ENCODE measurements around the gene ARL1.
"Not testable (repeated sequence)": the region's sequence is repeated elsewhere in the genome, so short reads cannot be mapped to it uniquely, and the experiment has no call there.

Gene ARL1

DNA sequence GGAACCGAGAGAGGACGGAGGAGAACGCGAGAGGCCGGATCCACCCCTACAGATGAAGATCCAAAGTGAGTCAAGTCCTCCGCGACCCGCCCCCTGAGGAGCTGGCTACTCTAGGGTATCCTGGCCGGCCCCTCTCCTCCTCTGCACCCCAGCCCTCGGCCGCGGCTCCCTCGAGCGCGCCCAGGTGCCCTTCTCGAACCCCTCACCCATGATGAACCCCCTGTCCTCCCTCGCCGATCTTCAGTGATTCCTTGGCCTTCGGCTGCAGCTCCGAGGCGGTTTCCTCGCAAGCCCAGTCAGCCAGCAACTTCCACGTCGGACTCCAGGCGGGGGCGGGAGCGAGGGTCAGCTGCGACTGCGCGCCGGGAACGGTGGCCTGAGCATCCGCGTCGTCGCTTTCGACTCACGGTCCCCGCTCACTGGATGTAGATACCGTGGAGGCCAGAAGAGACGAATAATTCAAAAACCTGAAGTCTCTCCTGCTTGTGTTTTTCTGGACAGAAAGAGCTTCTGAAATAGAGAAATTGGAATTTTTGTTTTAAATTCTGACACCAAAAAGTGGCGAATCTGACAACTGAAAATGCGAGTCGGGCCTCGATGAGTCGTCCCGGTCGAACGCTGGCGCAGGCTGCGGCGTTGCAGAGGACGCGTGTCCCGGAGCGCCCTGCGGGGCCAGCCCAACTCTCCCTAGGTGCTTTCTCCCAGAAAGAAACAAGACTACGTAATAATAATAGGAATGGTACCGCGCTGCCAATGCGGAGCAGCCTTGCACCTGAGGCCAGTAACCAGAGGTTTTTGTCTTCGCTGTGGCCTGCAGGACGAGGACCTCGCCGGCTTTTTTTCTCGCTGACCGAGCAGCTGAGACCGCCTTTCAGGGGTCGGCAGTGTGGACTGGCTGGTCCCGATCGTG, at the start of gene ARL1:
TSS of gene ARL1 (minus strand) at position 337 of the 910 bp plus-strand sequence. CDS start at position 210, 127 bp downstream.
- peak; percentile 76 for DNase-seq (ENCODE audit: low spot score)

DNA sequence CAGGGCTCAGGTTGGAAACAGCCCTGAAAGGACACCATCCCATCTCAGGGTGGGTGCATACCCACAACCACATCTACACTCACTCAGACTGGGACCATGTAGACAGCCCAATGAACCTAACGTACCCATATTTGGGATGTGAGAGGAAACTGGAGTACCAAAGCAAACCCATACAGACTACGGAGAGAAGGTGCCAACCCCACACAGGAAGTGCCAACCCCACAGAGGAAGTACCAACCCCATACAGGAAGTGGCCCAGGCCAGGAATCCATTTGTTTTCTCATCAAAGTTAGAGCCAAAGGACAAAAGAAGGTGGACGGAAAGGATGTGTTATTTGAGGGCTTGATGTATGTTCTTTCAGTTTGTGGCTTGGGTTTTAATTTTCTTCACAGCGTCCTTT, 48.1 kb upstream of the ARL1 start:
- no peak for DNase-seq (ENCODE audit: low spot score)

DNA sequence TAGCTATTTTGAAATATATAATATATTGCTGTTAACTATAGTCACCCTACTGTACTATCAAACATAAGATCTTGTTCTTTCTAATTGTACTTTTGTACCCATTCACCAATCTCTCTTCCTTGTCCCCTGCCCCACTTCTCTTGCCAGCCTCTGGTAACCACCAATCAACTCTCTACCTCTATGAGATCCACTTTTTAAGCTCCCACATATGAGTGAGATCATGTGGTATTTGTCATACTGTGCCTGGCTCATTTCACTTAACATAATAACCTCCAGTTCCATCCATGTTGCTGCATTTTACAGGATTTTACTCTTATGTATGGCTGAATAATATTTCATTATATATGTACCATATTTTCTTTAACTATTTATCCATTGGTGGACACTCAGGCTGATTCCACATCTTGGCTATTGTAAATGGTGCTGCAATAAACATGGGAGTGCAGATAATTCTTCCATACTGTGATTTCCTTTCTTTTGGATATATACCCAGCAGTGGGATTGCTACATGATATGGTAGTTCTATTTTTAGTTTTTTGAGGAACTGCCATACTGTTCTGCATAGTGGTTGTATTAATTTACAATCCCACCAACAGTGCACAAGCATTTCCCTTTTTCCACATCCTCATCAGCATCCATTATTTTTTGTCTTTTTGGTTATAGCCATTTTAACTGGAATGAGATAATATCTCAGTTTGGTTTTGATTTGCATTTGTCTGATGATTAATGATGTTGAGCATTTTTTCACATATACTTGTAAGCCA, 34.1 kb upstream of the ARL1 start:
- DNase-seq (ENCODE audit: low spot score), result no peak

DNA sequence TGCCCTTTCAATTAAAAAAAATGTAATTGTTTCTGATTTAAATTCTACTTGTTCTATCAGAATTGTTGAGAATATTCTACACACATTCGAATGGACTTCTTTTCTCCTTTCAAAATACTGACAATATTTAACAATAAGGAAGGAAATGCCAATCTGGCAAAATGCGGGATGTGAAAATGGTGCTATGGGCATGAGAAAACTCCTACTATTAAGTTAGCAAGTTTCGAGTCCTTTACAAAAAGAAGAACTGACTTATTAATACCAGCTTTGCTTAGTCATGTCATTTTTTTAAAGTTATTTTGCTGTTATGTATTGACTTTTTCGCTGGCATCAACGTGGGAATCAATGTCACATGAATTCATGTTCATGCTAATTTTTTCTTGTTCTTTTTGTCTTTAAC, 31.7 kb upstream of the ARL1 start:
- no peak for DNase-seq (ENCODE audit: low spot score)

DNA sequence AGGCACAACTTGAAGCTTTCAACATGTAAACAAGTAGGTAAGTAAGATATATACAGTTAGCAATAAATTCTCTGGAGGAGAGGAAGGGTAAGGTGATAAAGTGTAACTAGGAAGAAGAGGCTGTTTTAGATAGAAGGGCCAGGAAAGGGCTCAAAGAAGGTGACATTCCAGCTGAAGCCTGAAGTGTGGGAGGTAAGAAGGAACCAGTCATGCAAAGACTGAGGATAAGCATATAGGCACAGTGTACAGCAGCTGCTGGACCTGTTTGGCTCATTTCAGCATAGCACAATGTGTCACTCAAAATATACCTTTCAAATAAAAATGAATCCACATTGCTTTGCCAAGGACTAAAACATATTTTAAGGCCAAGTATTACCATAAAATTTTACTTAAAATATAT, 28.6 kb upstream of the ARL1 start:
- no peak for DNase-seq (ENCODE audit: low spot score)

DNA sequence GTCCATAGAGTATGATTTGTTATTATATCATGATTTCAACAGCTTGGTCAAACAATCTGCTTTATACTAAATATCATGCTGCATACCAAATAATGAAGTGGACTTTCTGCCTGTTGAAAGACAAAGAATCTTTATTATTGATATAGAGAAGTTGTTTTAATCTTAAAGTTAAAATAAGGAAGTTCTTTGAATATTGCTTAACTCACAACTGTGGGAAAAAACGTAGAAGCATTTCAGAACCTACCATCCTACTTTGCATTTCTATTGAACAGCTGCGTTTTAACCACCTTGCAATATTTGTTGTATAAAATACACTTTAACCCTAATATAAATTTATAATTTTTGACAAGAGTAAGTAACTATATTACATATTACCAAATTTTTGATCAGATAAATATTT, 22.9 kb upstream of the ARL1 start:
- DNase-seq (ENCODE audit: low spot score), result no peak

DNA sequence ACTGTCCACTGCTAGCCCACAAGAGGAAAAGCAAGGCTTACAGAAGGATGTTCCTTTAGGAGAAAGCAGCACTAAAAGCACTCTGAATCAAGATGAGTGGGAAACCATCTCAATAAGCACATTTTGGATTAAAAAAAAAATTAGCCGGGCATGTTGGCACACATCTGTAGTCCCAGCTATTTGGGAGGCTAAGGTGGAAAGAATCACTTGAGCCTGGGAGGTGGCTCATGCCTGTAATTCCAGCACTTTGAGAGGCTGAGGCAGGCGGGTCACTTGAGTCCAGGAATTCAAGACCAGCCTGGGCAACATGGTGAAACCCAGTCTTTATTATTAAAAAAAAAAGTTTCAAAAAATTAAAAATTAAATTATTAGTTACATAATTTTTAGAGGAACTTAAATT, 17.0 kb upstream of the ARL1 start:
- no peak for DNase-seq (ENCODE audit: low spot score)

DNA sequence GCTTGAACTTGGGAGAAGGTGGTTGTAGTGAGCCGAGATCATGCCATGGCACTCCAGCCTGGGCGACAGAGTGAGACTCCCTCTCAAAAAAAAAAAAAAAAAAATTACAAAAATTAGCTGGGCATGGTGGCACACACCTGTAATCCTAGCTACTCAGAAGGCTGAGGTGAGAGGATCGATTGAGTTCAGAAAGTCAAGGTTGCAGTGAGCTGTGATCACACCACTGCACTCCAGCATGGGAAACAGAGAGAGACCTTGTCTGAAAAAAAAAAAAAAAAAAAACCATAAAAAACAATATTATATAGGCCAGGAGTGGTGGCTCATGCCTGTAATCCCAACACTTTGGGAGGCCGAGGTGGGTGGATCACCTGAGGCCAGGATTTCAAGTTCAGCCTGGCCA, 14.5 kb upstream of the ARL1 start:
- not testable (repeated sequence) for DNase-seq (ENCODE audit: low spot score)

DNA sequence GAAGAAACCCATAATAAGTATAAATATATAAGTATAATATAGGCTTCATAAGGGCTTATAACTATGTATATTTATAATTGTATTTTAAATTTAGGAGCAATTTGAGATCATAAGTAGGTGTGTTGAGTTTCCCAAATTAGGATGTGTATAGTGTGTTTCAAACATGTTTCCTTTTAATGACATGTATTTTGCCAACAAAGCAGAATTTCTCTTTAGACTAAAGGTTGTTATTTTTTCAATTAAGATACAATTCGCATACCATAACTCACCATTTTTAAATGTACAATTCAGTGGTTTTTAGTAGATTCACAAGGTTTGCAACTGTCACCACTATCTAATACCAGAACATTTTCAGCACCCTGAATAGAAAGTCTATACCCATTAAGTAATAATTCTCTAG, 7.7 kb upstream of the ARL1 start:
- DNase-seq (ENCODE audit: low spot score), result no peak

DNA sequence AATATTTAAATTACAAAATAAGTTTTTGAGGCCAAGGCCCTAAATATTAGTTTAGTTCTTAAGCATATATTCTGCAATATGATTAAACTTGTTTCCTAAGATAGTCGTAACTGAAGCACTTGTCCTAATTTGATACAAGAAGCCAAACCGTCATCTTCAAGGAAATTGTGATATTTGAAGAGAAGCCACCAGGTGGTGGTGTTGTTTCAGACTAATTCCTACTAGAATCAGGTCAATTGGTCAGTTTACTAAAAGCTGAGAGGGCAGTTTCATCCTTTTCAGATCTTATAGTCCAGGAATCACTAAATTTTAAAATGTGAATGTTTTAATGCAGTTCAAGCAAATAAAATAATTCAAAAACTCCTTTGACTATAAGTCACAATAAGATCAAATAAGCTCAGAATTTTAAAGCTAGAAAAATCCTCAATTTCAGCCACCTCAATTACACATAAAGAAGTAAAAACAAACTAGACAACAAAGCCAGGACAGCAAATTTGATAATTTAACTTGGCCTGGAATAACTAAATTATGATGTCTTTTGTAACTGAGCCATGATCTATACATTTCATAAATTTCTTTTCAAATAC, 7.1 kb upstream of the ARL1 start:
- peak; percentile 19 for DNase-seq (ENCODE audit: low spot score)

DNA sequence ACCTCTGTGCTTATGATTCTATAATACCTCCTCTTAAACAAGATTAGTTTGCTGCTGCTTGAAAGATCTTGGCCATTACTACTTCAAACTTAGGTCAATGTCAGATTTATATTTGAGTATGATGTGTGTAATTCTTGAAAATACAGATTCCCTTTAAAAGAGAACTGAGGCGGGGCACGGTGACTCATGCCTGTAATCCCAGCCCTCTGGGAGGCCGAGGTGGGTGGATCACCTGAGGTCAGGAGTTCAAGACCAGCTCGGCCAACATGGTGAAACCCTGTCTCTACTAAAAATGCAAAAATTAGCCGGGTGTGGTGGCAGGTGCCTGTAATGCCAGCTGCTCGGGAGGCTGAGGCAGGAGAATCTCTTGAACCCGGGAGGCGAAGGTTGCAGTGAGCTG, 2.6 kb upstream of the ARL1 start:
- DNase-seq (ENCODE audit: low spot score), result not testable (repeated sequence)

DNA sequence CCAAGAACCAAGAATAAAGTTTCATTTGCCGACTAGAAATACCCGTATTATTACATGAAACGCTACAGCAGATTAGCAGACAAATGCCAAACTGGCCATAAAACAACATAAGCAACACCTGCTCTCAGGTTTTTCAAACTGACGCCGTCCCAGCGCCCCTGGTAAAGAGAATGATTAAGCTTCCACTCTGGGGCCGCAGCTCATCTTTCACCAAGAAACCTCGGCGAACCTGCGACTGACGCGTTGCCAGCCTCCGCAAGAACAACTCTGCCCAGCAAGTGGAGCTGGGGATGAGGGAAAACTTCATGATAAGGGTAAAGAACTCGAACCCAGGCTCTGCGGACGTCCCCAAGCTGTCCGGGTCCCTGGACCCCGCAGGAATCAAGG, 530 bp downstream of the ARL1 start:
- peak; percentile 34 for DNase-seq (ENCODE audit: low spot score)

DNA sequence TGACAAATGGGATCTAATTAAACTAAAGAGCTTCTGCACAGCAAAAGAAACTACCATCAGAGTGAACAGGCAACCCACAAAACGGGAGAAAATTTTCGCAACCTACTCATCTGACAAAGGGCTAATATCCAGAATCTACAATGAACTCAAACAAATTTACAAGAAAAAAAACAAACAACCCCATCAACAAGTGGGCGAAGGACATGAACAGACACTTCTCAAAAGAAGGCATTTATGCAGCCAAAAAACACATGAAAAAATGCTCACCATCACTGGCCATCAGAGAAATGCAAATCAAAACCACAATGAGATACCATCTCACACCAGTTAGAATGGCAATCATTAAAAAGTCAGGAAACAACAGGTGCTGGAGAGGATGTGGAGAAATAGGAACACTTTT, 16.4 kb downstream of the ARL1 start:
- not testable (repeated sequence) for DNase-seq (ENCODE audit: low spot score)

DNA sequence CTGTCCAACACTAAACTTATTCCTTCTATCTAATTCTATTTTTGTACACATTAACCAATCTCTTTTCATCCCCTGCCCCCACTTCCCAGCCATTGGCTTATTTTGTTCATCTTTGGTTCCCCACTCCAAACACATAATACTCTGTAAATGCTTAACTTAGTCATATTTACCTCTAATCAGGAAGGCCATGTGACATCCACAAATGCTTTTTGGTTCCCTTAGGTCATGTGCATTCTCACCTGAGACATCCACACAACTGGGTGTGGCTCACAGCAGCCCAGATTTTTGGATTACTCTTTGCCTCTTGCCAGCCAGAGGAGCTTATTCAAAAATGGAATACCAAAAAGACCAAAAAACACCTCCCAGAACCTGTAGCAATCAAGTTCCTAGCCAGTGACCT, 28.4 kb downstream of the ARL1 start:
- no peak for DNase-seq (ENCODE audit: low spot score)

DNA sequence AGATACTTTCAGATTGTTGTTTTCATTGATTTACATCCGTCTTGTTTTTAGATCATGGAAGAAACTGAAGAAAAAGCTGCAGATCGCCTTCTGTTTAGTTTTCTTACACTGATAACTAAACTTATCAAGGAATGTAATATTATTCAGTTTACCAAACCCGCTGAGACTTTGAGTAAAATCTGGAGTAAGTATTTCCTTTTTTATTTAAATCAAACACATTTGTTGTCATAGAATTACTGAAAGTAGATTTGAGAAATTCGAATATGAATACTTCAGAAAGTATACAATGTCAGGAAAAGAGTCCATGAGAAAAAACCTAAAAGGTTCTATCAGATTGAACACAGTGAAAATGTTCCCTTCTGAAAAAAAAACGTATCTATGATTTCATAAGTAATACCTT, 32.0 kb downstream of the ARL1 start:
- no peak for DNase-seq (ENCODE audit: low spot score)

DNA sequence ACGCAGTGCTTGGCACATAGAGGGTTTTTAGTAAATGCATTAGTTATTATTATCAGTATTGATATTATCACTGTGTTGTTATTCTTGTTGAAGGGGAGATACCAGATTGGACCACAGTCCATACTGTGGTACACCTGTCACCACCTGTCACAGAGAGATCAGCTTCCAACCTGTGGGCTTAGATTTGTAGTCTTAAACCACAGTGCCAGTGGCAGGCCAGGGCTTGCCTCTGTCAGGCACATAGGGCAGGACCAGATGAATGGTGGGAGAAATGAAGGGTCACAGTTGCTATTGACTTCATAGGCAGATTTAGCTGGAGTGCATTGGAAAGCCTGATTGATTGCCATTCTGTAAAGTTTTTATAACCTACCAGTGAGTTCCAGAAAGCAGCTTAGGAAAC, 35.1 kb downstream of the ARL1 start:
- DNase-seq (ENCODE audit: low spot score), result no peak

DNA sequence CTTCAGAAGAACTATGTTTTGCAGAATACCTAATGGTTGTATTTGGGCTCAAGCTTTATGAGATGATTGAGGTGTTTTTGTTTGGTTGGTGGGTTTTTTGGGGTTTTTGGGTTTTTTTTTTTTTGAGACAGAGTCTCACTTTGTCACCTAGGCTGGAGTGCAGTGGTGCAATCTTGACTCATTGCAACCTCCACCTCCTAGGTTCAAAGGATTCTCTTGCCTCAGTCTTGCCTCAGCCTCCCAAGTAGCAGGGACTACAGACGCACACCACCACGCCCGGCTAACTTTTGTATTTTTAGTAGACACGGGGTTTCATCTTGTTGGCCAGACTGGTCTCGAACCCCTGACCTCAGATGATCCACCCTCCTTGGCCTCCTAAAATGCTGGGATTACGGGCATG, 39.6 kb downstream of the ARL1 start:
- no peak for DNase-seq (ENCODE audit: low spot score)

DNA sequence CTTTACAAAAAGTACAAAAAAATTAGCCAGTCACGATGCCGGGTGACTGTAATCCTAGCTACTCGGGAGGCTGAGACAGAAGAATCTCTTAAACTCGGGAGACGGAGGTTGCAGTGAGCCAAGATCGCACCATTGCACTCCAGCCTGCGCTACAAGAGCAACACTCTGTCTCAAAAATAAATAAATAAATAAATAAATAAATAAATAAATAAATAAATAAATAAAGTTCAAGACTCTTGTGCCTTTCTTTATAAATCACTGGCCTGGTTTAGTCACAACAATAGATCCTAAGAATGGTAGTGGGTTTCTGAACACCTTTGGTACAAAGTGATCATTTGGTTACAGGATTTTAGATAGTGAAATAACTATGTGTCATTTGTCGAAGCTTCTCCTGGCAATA, 46.1 kb downstream of the ARL1 start:
- no peak for DNase-seq (ENCODE audit: low spot score)

DNA sequence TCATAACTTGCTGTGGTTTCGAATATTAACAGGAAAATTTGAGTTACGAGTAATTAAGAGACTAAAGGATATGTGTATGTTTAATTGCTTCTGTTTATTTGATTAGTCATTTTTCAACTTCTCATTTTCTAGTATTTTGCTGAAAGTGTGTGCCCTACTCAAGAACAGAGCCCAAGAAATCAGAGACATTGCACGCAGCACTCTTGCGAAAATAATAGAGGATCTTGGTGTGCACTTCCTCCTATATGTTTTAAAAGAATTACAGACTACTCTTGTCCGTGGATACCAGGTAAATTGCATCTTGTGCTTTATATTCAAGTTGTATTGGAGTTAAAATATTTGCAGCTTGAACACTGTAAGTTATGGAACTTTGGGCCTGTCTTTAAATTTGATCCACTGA, 50.8 kb downstream of the ARL1 start:
- DNase-seq (ENCODE audit: low spot score), result no peak

DNA sequence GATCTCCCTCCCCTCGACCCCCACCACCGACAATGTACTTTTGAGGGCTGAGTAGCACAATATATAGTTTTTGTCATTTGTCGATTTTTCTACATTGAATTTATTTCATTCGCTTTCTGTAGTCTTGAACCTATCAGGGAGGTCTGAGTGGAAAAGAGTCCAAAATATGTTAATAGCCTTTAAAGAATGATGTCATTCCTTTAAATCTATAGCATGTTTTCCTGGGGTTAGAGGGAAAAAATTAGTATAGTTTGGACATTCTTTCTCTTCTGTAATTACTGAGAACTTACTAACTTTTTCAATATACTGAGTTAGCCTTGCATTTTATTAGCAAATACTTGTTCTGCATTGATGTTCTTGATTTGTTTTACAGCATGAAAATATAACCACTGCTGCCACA, 55.9 kb downstream of the ARL1 start:
- no peak for DNase-seq (ENCODE audit: low spot score)

DNA sequence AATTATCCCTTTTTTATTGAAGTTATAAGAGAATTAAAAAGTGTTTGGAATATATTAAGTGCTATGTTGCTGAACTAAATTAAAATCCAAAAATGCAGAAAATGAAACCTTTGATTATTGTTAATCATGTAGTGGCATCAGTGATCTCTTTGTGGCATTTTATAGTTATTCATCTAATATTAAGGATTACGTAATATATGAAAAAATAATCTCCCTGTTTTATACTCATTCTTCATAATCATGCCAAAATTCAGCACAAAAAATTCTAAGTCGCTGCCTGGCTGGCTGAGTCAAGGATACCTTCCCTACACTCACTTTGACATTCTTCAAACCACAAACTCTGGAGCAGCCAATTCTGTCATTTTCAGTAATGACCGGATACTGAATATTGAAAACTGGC, 63.7 kb downstream of the ARL1 start:
- DNase-seq (ENCODE audit: low spot score), result no peak
